HAP-1 (cell line): ENCODE results near the gene IFRD1.
A peak's percentile ranks its signal among the peaks of the same experiment; 100 is the strongest.

Experiments used
- DNase-seq, 2 experiments: peaks; one replicate each; pipeline ENCODE4 v3.0.0-alpha.2; 2016 to 2020; ENCODE audit warnings: low spot score in 2 of 2
- H3K27me3 ChIP-seq: fragments of 250-450 bp; sonication (Bioruptor Pico); 2 replicates; pipeline ENCODE4 v1.5.1; 2020; ENCODE audit warnings: low read depth, mild to moderate bottlenecking, moderate library complexity
- H3K36me3 ChIP-seq: fragments of 250-450 bp; sonication (Bioruptor Pico); replicated peaks from 2 replicates; pipeline ENCODE4 v1.5.1; 2020; ENCODE audit warnings: mild to moderate bottlenecking
- H3K4me1 ChIP-seq: fragments of 250-450 bp; sonication (Bioruptor Pico); 2 replicates; pipeline ENCODE4 v1.5.1; 2020; ENCODE audit warnings: mild to moderate bottlenecking
- H3K4me3 ChIP-seq: fragments of 250-450 bp; sonication (Bioruptor Pico); 2 replicates; pipeline ENCODE4 v1.5.1; 2020; ENCODE audit warnings: mild to moderate bottlenecking, moderate library complexity
- H3K9me3 ChIP-seq: fragments of 250-450 bp; sonication (Bioruptor Pico); 2 replicates; pipeline ENCODE4 v1.5.1; 2020; ENCODE audit warnings: mild to moderate bottlenecking, moderate library complexity
- in situ Hi-C: fragments of 300-500 bp; cut with MboI; formaldehyde crosslinking; loops from 3 replicates; pipeline ENCODE4 v1.14.3; 2020; ENCODE audit warnings: low sequenced_read_pairs, inconsistent platforms, mixed read lengths

The IFRD1 gene

DNA sequence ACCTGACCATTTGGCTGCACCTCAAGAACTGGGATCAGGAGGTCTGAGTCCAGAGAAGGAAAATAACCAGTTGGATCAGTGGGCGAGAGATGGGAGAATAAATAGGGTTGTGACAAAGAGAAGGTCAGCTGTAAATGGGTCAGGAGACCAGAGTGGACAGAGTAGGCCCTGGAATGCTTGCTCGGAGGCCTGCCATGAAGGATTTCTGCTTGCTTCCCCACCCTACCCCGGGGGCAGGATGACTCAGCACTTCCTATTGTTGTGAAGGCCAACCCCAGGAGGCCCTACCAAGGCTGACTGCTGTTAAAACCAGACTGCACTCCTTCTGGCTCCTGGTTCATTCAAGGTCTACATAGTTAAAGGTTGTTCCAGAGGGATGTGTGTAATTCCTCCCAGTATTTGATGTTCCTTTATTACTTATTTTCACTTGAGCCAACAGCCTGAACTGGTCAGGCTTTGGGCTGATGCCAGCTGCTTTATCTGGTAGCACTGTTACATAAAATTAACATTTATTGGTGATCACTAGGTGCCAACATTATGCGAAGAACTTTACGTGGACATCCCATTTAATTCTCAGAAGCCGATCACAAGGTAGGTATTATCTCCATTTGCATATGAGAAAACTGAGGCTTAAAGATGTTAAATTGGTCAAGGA is 27.3 kb upstream of the IFRD1 start:
- Histone ChIP-seq H3K36me3 (no peaks in the 10 kb centered on the region), H3K9me3 (no peaks in the 10 kb centered on the region), H3K4me1 (peaks cover 36% of the 10 kb centered on the region), H3K4me3 (no peak overlapping the region), H3K27me3 (no peaks in the 10 kb centered on the region)
- peak; percentile 75 to 94 for DNase-seq
- in situ Hi-C loops = loop anchor here (10.0 kb wide), 1 partner anchor 678 kb away; no protein-coding TSS in a partner anchor

DNA sequence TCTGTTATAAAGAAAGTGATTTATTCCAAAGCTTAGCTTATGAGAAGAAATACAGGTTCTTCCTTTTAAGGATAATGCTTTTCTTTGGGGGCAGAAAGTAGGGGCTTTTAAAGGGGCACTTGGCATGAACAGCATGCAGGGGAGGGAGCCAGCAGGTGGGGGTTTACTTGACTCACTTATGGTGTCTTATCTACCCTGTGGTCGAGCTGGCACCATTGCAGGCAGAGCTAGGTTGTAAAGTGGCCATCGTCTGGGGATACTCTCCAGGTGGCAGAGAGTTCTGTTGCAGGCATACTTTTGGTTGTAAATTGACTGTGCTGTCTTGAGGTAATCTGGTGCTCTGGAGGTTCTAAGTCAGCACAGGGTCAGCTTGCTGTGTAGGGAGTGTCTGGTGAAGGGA is 26.3 kb upstream of the IFRD1 start:
- no peaks in the 10 kb centered on the region for H3K36me3 ChIP-seq
- H3K27me3 ChIP-seq = no peaks in the 10 kb centered on the region
- no peaks in the 10 kb centered on the region for H3K9me3 ChIP-seq
- no peak overlapping the region for H3K4me3 ChIP-seq
- DNase-seq = no peak
- H3K4me1 ChIP-seq = peaks cover 36% of the 10 kb centered on the region
- in situ Hi-C loops = loop anchor here (10.0 kb wide), 1 partner anchor 679 kb away; no protein-coding TSS in a partner anchor

DNA sequence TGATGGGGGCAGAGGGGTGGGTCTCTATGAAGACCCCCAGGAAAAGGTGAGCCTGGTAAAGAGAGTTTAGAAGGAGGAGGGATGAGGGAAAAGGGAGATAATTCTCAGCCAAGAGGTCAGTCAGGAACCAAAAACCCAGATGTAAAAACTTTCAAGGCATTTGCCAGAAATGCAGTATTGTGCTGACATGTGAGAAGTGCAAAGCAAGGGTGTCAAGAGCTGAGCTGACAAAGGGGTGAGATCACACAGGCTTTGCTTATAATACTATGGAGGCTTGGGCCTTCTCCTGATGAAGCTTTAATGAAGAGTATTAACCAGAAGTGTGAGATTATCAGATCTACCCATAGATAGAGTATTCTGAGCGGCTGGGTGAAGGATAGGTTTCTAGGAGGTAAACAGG is 22.3 kb upstream of the IFRD1 start:
- Histone ChIP-seq H3K36me3 (no peaks in the 10 kb centered on the region), H3K4me1 (peaks cover 11% of the 10 kb centered on the region), H3K4me3 (no peak overlapping the region), H3K27me3 (no peaks in the 10 kb centered on the region), H3K9me3 (no peaks in the 10 kb centered on the region)
- DNase-seq = no peak
- in situ Hi-C loops = loop anchor here (10.0 kb wide), 1 partner anchor 683 kb away; no protein-coding TSS in a partner anchor

DNA sequence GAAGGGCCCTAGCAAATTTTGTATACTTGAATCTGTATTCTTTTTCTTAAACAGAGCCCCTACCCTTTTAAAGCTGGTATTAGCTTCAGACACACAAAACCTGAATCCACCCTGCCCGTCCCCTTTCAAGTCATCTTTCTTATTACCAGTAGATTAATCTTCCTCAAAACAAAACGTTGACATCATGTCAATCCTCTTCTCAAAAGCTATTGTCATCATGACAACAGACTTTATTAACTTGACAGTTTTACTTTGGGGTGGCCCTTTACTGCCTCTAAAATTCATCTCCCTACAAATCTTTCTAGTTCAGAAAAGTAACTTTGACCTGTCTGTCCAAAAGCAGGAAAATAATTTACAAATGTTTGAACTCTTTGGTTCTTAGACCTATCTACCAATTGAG is 21.5 kb upstream of the IFRD1 start:
- Histone ChIP-seq H3K4me3 (no peak overlapping the region), H3K4me1 (peaks cover 4% of the 10 kb centered on the region), H3K27me3 (no peaks in the 10 kb centered on the region), H3K36me3 (no peaks in the 10 kb centered on the region), H3K9me3 (no peaks in the 10 kb centered on the region)
- in situ Hi-C loops = loop anchor here (10.0 kb wide), 1 partner anchor 684 kb away; no protein-coding TSS in a partner anchor
- DNase-seq = no peak

DNA sequence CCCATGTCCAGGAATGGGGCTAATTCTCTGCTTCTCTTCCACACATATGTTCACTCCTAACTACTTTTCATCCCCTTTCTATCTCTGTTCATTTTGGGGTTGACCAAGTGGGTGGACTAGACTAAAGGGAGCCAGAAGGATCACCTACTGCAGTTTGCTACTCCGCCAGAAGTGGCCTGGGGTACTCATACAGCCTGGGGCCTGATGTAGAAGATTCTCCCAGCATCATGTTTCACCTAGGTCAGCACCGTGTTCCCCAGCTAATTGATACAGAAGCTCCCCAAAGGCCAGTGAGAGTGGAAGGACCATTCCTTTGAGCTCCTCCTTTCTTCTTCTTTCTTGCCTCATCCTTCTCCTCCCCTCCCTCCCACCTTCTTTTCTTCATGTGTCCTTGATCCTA is 19.6 kb upstream of the IFRD1 start:
- H3K4me3 ChIP-seq = no peak overlapping the region
- no peaks in the 10 kb centered on the region for H3K9me3 ChIP-seq
- in situ Hi-C loops = no loop called here
- no peaks in the 10 kb centered on the region for H3K4me1 ChIP-seq
- no peak for DNase-seq
- no peaks in the 10 kb centered on the region for H3K27me3 ChIP-seq
- no peaks in the 10 kb centered on the region for H3K36me3 ChIP-seq

DNA sequence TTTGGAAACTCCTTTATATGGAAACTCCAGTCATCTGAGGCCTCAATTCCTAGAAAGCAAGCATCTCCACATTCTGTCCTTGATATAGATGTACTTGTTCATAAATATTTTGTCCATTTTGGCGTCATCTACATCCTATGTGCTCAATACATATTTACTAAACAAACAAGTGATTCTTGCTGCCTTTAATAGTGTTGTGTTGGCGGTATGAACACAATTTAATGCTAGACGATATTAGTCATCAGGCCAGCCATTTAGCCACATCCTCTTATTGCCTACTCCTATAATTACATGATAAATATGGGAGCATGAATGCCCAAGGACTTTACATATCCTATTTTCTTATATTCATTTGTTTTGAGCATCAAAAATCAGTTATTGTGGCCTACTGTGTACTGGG is 18.5 kb upstream of the IFRD1 start:
- in situ Hi-C loops = no loop called here
- H3K36me3 ChIP-seq = no peaks in the 10 kb centered on the region
- no peak for DNase-seq
- no peaks in the 10 kb centered on the region for H3K27me3 ChIP-seq
- H3K4me3 ChIP-seq = no peak overlapping the region
- no peaks in the 10 kb centered on the region for H3K4me1 ChIP-seq
- no peaks in the 10 kb centered on the region for H3K9me3 ChIP-seq

DNA sequence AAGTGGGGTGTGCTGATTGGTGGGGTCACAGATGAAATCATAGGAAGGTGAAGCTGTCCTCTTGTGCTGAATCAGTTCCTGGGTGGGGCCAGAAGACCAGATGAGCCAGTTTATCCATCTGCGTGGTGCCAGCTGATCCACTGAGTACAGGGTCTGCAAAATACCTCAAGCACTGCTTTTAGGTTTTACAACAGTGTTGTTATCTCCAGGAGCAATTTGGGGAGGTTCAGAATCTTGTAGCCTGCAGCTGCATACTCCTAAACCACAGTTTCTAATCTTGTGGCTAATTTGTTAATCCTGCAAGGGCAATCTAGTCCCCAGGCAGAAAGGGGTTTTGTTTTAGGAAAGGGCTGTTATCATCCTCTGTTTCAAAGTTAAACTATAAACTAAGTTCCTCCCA is 17.0 kb upstream of the IFRD1 start:
- Histone ChIP-seq H3K4me1 (no peaks in the 10 kb centered on the region), H3K27me3 (no peaks in the 10 kb centered on the region), H3K9me3 (no peaks in the 10 kb centered on the region), H3K36me3 (no peaks in the 10 kb centered on the region), H3K4me3 (no peak overlapping the region)
- no peak for DNase-seq
- in situ Hi-C loops = no loop called here

DNA sequence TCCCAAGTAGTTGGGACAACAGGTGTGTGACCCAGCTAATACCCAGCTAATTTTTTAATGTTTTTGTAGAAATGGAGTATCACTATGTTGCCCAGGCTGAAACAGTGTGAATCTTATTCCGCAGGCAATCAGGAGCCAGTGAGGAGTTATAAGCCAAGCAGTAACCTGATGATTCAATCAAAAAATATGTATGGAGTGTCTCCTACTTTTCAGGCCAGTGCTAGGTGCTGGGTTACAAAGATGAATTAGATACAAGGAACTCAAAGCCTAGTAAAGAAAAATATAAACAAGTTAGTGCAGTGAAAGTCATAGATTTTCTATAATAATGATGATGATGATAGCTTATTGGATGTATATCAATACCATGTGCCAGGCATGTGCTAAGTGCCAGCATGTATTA is 13.2 kb upstream of the IFRD1 start:
- in situ Hi-C loops = no loop called here
- H3K36me3 ChIP-seq = no peaks in the 10 kb centered on the region
- DNase-seq = no peak
- no peaks in the 10 kb centered on the region for H3K9me3 ChIP-seq
- H3K4me3 ChIP-seq = no peak overlapping the region
- no peaks in the 10 kb centered on the region for H3K27me3 ChIP-seq
- H3K4me1 ChIP-seq = no peaks in the 10 kb centered on the region

DNA sequence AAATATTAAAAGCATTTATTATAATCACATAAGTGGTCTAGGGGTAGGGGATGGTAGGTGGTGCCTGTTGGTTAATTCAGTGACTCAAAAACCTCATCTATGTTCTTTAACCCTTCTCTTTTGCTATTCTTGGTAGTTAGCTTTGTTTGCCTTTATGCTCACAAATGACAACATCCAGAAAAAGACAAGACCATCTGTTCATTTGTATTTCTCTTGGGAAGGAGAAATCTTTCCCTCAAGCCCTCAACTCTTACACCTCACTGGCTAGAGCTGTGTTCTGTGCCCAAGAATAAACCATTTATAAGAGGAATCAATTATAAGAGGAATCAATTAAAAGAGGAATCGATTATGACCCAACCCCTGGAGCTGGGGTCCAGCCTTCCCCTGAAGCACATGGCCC is 10.8 kb upstream of the IFRD1 start:
- in situ Hi-C loops = no loop called here
- H3K36me3 ChIP-seq = no peaks in the 10 kb centered on the region
- H3K9me3 ChIP-seq = no peaks in the 10 kb centered on the region
- DNase-seq = no peak
- no peaks in the 10 kb centered on the region for H3K27me3 ChIP-seq
- no peak overlapping the region for H3K4me3 ChIP-seq
- no peaks in the 10 kb centered on the region for H3K4me1 ChIP-seq

DNA sequence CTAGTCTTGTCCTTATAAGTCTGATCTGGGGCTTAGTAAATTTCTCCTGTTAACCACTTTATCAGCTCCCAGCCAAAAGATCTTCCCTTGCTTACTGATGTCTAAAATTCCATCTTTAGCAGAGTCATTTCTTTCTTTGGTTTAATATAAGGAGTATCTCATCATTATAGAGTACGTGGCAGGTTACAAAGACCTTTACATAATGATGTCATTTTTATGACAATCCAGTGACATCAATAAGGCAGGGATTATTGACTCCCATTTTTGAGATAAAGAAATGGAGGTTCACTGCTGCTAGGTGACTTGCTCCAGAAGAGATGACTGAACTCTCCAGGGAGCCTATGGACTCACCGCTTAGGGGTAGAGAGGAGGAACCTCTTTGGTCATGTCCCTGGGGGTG is 8.1 kb upstream of the IFRD1 start:
- H3K36me3 ChIP-seq = no peaks in the 10 kb centered on the region
- no peaks in the 10 kb centered on the region for H3K27me3 ChIP-seq
- DNase-seq = no peak
- in situ Hi-C loops = no loop called here
- no peak overlapping the region for H3K4me3 ChIP-seq
- no peaks in the 10 kb centered on the region for H3K9me3 ChIP-seq
- no peaks in the 10 kb centered on the region for H3K4me1 ChIP-seq

DNA sequence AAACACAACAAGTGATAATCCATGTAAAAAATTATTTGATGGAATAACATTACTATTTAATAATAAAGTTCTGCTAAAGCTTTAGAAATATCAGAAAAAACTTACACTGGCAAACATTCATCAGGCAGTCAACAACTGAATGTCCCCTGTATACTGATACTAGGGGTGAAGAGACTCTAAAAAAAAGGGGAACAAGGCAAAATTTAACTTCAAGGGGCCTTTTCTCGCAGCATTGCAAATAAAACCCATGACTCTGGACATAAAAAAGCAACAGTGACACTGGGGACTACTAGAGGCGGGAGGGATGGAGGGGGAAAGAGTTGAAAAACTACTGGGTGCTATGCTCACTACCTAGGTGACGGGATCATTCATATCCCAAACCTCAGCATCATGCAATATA is 5.8 kb upstream of the IFRD1 start:
- Histone ChIP-seq H3K9me3 (no peaks in the 10 kb centered on the region), H3K27me3 (no peaks in the 10 kb centered on the region), H3K4me1 (peaks cover 3% of the 10 kb centered on the region; the same call in 1 of the 2 replicates), H3K4me3 (no peak overlapping the region), H3K36me3 (no peaks in the 10 kb centered on the region)
- DNase-seq = no peak
- in situ Hi-C loops = no loop called here

DNA sequence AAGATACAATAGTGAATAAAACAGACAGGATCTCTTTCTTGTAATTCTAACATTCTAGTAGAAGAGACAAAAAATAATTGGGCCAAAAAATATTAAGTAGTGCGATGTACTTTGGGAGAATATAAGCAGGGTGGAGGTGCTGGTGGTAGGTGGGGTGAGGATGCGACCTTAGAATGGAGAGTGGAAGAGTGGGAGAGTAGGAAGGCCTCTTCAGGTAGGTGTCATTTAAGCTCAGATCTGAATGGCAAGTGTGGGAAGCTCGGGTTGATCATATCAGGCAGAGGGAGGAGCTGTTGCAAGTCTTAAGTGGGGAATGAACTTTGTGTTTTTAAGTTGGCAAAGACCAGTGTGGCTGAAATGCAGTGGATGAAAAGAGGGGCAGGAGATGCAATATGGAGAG is 3.8 kb upstream of the IFRD1 start:
- in situ Hi-C loops = no loop called here
- no peak for DNase-seq
- H3K36me3 ChIP-seq = peaks cover 3% of the 10 kb centered on the region; the same call in 1 of the 2 replicates
- no peak overlapping the region for H3K4me3 ChIP-seq
- no peaks in the 10 kb centered on the region for H3K9me3 ChIP-seq
- peaks cover 4% of the 10 kb centered on the region; the same call in 1 of the 2 replicates for H3K4me1 ChIP-seq
- H3K27me3 ChIP-seq = no peaks in the 10 kb centered on the region

DNA sequence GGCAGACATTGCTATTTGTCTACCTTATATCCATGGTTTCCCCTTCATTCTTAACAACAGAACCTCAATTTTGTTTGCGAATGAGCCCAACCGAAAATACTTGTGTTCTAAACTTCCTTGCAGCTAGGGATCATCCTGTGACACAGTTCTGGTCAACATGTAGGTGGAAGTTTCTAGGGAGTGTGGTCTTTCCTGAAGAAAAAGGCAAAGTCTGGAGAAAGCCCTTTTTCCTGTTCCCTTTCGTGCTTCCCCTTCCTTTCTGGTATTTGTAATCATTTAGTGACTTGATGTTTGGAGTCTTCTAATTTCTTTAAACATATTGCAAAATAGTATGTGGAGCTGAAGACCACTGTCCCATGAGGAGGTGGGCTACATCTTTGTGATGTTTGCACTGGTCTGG is 2.9 kb upstream of the IFRD1 start:
- Histone ChIP-seq H3K36me3 (peaks cover 3% of the 10 kb centered on the region; the same call in 1 of the 2 replicates), H3K9me3 (no peaks in the 10 kb centered on the region), H3K4me1 (peaks cover 4% of the 10 kb centered on the region; the same call in 1 of the 2 replicates), H3K27me3 (no peaks in the 10 kb centered on the region), H3K4me3 (no peak overlapping the region)
- in situ Hi-C loops = no loop called here
- no peak for DNase-seq

DNA sequence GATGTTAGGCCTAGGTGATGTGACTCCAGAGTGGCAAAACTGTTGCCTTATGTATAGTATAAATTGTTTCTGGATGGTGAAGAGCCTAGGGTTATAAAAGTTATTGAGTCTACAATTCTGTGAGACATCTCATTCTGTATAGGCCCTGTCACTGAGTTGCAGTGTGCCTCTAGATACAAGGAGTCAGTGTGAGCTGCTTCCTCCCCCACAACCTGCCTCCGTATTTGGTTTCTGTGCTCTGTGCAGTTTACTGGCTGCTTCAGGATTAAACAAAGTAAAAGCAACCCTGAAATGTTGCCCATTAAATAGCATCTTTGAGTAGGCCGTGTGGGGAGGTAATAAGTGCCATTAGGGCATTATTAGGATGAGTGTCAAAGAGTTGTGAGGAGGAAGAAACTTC is 1.9 kb upstream of the IFRD1 start:
- Histone ChIP-seq H3K36me3 (peaks cover 3% of the 10 kb centered on the region; the same call in 1 of the 2 replicates), H3K4me3 (no peak overlapping the region), H3K27me3 (no peaks in the 10 kb centered on the region), H3K4me1 (peaks cover 12% of the 10 kb centered on the region), H3K9me3 (no peaks in the 10 kb centered on the region)
- DNase-seq = no peak
- in situ Hi-C loops = no loop called here

DNA sequence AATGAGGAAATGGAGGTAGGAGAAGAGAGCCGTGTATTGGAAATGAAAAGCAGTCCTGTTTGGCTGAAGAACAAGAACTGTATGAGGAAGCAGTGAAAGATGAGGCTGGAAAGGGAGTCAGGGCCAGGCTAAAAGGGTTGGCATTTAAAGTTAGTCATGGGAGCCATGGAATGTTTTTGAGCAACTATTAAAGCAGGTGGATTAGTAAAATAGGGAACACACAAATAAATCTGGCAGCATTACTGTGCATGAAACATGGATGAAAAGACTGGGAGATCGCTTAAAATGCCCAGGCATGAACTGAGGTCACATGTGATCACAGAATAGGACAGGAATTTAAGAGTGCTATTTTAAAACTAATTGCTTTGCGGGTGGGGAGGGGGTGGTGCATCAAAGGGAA is 1.4 kb upstream of the IFRD1 start:
- DNase-seq = no peak
- Histone ChIP-seq H3K27me3 (no peaks in the 10 kb centered on the region), H3K9me3 (no peaks in the 10 kb centered on the region), H3K4me1 (peaks cover 16% of the 10 kb centered on the region), H3K4me3 (no peak overlapping the region), H3K36me3 (peaks cover 3% of the 10 kb centered on the region; the same call in 1 of the 2 replicates)
- in situ Hi-C loops = no loop called here
